GM12874 (cell line): ENCODE data around the gene ATP10A.

Source experiments
- TF ChIP-seq, protein P1 (sequence below): IDR thresholded peaks from 2 replicates; pipeline ENCODE4 v1.5.1; 2011; ENCODE audit warnings: low read depth, mild to moderate bottlenecking, control low read depth, low read length, moderate library complexity; ENCODE audit not compliant: insufficient read depth

ATP10A gene

DNA sequence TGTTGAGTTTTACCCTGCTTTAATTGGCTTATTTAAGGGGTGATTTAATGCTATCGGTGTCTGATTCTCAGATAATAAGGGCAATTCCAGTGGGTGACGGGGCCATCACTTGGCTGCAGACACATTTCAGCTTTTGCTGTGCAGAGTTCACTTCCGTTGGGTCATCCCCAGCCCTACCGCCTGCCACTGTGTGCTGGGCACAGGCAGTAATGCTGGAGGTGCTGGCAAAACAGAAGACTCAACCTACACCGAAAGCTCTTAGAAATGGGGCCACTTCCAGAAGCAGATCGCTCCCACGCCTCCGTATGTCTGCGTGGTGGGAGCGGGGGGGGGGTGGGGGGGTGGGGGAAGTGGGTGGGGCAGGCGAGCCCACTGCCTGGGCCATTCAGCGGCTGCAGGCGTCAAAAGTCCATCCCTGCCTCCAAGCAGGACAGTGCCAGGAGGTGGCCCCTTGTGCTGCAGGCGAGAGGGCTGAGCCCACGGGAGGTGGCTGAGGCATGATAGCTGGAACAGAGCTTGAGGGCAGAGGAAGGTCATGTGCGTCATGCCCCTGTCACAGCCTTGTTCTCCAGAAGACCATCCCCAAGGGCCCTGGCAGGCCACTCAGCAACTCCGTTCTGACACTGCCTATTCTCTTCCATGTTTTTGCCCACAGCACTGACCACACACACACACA is 128.3 kb downstream of the ATP10A start:
- TF ChIP-seq, protein P1, sequence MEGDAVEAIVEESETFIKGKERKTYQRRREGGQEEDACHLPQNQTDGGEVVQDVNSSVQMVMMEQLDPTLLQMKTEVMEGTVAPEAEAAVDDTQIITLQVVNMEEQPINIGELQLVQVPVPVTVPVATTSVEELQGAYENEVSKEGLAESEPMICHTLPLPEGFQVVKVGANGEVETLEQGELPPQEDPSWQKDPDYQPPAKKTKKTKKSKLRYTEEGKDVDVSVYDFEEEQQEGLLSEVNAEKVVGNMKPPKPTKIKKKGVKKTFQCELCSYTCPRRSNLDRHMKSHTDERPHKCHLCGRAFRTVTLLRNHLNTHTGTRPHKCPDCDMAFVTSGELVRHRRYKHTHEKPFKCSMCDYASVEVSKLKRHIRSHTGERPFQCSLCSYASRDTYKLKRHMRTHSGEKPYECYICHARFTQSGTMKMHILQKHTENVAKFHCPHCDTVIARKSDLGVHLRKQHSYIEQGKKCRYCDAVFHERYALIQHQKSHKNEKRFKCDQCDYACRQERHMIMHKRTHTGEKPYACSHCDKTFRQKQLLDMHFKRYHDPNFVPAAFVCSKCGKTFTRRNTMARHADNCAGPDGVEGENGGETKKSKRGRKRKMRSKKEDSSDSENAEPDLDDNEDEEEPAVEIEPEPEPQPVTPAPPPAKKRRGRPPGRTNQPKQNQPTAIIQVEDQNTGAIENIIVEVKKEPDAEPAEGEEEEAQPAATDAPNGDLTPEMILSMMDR = no peak

DNA sequence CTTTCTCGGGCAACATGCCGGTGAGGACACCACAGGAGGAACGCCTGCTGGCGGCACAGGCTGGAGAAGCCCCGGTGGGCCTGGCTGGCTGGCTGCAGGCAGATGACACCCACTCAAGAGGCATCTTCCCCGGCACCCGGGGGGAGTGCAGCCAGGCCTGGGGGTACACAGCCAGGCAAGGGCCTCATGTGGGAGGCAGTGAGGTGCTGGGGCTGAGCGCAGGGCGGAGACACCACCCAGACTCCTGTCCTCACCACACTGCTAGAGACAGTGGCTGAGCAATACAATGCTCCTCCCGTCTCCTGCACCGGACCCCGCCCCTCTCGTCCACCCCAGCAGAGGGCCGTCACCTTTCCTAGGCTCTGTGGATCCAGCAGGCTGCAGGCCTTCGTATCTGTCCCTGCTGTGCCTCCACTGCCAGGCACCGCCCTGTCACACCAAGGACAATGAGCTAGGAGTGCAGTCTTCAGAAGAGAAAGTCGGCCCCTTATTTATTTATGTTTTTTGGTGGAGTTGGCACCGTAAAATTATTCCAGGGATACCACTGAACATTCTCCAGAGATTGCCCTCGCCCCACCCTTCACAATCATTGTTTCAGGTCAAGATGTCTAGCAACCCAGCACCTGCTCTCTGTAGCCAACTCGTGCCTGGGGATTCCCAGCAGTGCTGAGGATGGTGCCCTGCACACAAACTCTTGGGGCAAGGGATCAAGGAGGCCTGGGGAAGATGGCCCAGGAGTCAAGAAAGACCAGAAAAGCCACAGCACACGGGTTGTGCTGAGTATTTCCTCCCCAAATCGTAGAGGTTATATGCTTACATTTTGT is 129.1 kb downstream of the ATP10A start:
- TF ChIP-seq, protein P1 = no peak

DNA sequence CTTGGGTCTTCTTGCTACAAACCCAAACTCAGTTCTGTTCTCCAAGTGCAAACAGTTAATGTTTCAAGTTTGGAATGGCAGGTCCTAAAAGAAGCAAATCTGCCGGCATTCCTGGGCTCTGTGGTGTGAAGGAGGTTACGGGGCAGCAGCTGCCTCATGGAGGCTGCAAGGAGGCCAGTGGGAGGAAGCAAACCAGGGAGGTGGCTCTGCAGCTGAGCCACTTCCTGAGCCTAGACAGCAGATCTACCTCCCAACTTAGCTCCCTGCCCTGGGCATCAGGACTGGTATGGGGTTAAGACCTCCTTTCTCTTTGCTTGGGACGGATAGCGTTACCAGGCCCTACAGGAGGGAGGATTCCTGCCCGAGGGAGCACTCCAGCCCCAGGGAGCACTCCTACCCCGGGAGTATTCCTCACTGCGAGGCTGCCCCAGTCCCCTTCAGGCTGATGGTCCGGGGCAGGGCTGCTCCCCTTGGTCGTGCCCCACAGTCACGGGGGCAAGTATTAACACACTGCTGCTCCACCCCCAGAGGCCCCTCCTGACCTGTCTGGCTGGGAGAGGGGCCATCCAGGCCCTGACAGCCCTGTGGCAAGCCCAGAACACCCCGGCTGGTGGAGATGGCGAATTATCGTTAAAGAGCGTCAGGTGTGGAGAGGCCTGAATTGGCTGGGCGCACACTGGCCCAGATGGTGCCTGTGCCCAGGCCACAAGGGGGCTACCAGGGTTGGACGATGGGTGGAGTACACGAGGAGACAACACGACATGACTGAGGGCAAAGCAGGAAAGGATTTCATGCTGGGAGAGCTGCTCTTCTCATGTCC is 129.9 kb downstream of the ATP10A start:
- TF ChIP-seq, protein P1 = no peak

DNA sequence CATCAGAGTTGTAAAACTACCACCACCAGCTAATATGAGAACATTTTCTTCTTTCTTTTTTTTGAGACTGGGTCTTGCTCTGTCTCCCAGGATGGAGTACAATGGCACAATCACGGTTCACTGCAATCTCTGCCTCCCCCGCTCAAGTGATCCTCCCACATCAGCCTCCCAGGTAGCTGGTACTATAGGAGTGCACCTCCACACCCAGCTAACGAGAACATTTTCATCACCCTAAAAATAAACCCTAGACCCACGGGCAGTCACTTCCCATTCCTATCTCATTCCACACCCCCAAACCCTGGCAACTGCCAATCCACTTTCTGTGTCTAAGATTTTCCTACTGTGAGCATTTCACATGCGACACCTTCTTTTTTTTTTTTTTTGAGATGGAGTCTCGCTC is 130.9 kb downstream of the ATP10A start:
- TF ChIP-seq, protein P1 = no peak

DNA sequence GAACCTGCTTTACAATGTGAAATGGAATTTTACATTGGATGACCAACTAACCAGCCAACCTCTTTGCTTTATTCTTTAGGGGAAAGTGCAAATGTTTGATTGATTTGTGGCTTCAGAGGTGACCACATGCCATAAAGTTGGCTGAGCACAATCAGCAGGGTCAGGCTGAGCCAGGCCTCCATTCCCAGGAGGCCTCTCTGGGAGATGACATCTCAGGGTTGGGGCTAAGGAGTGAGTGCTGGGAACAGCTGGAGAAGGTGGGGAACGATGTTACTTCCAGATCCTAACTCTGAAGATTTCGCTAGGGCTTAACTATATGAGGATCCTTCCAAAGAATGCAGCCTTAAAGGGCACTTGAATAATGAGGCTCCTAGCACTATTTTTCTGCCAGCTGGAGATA is 131.7 kb downstream of the ATP10A start:
- TF ChIP-seq, protein P1 = no peak

DNA sequence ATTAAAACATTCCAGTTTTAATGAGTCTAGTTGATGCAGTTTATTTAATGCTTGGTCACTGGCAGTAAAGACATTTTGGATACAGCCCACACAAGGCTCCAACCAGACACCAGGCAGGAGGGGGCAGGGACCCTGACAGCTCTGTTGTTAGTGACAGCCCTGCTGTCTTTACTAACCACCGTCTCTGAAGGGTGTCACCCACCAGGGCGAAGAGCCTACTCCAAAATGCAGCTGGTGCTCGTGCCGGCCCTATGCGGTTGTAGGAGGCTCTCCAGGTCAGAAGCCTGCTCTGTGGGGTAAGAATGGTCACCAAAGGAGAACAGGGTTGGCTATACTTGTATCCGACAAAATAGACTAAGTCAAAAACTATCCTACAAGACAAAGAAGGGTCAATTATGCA is 132.2 kb downstream of the ATP10A start:
- TF ChIP-seq, protein P1 = no peak

DNA sequence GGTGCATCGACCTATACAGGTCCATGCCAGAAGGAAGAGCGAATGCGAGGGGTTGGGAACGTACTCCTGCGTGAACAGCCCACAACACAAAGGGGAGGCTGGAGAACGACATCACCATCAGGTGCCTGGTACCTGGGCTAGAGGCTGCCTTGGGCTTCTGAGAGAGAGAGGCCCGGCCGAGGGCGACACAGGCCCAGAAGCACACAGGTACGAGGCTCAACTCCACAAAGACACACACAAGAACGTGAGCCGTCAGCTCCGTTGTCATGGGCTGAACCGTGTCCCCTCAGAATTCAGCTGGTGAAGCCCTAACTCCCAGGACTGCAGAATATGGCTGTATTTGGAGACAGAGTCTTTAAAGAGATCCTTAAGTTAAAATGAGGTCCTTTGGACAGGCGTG is 134.3 kb downstream of the ATP10A start:
- TF ChIP-seq, protein P1 = no peak
